ENCODE data around the gene SH3D19. TPM values are rescaled to one million over a fixed set of nuclear protein-coding genes. Genes with fewer than 3 reads are reported as not detected.

The SH3D19 gene
- total RNA-seq, 4 donors from 2014 or later: 117 to 201 (median 130) TPM

GRCh38 chr4:151163855-151164254 is 161.6 kb downstream of the SH3D19 start:
- Histone ChIP-seq H3K27me3 (no peaks in the 10 kb centered on the region), H3K9me3 (no peaks in the 10 kb centered on the region), H3K4me3 (no peak overlapping the region), H3K36me3 (peaks cover 0 to 14% (median 0%) of the 10 kb centered on the region in 4 donors), H3K27ac (no peak overlapping the region), H3K4me1 (peaks cover 0 to 5% (median 0%) of the 10 kb centered on the region in 4 donors)
- in situ Hi-C loops (cut with MboI; ENCODE audit: low pct_ligation_motif_present in 1 of 4, low pct_unique_long_range_greater_than_20kb in 1 of 4, low sequenced_read_pairs in 3 of 4) (no loop called here), intact Hi-C loops (cut with DNase I; ENCODE audit: low total_unique reads) (no loop called here)
- no peak for DNase-seq
- TF ChIP-seq EP300 (IDR thresholded peaks at IDR 0.05; ENCODE audit: low read depth): no peak
- TF ChIP-seq POLR2AphosphoS5 (IDR thresholded peaks at IDR 0.05): no peak
- no peak for TF ChIP-seq POLR2A (IDR thresholded peaks at IDR 0.05)
- TF ChIP-seq, protein P1, sequence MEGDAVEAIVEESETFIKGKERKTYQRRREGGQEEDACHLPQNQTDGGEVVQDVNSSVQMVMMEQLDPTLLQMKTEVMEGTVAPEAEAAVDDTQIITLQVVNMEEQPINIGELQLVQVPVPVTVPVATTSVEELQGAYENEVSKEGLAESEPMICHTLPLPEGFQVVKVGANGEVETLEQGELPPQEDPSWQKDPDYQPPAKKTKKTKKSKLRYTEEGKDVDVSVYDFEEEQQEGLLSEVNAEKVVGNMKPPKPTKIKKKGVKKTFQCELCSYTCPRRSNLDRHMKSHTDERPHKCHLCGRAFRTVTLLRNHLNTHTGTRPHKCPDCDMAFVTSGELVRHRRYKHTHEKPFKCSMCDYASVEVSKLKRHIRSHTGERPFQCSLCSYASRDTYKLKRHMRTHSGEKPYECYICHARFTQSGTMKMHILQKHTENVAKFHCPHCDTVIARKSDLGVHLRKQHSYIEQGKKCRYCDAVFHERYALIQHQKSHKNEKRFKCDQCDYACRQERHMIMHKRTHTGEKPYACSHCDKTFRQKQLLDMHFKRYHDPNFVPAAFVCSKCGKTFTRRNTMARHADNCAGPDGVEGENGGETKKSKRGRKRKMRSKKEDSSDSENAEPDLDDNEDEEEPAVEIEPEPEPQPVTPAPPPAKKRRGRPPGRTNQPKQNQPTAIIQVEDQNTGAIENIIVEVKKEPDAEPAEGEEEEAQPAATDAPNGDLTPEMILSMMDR (IDR thresholded peaks at IDR 0.05): no peak
- 94 to 100% methylated on average over 1 of the region's 1 CpG for WGBS, 2 donors (ENCODE audit: low coverage in 1 of 2)

GRCh38 chr4:151158979-151159378 is 166.4 kb downstream of the SH3D19 start:
- Histone ChIP-seq H3K4me1 (no peaks in the 10 kb centered on the region), H3K36me3 (peaks cover 0 to 12% (median 2%) of the 10 kb centered on the region in 4 donors), H3K4me3 (no peak overlapping the region), H3K27me3 (no peaks in the 10 kb centered on the region), H3K9me3 (no peaks in the 10 kb centered on the region), H3K27ac (no peak overlapping the region)
- in situ Hi-C loops (cut with MboI; ENCODE audit: low pct_ligation_motif_present in 1 of 4, low pct_unique_long_range_greater_than_20kb in 1 of 4, low sequenced_read_pairs in 3 of 4) (no loop called here), intact Hi-C loops (cut with DNase I; ENCODE audit: low total_unique reads) (no loop called here)
- 89 to 92% methylated on average over 1 of the region's 1 CpG for WGBS, 2 donors (ENCODE audit: low coverage in 1 of 2)
- TF ChIP-seq, protein P1 (IDR thresholded peaks at IDR 0.05): no peak
- TF ChIP-seq POLR2AphosphoS5 (IDR thresholded peaks at IDR 0.05) (no peak), POLR2A (IDR thresholded peaks at IDR 0.05) (no peak), EP300 (IDR thresholded peaks at IDR 0.05; ENCODE audit: low read depth) (no peak)
- no peak for DNase-seq

GRCh38 chr4:151157543-151157942 is 167.9 kb downstream of the SH3D19 start:
- peaks cover 0 to 10% (median 2%) of the 10 kb centered on the region in 4 donors for H3K36me3 ChIP-seq
- no peak for TF ChIP-seq EP300 (IDR thresholded peaks at IDR 0.05; ENCODE audit: low read depth)
- TF ChIP-seq POLR2A (IDR thresholded peaks at IDR 0.05): no peak
- TF ChIP-seq, protein P1 (IDR thresholded peaks at IDR 0.05): no peak
- TF ChIP-seq POLR2AphosphoS5 (IDR thresholded peaks at IDR 0.05): no peak
- in situ Hi-C loops (cut with MboI; ENCODE audit: low pct_ligation_motif_present in 1 of 4, low pct_unique_long_range_greater_than_20kb in 1 of 4, low sequenced_read_pairs in 3 of 4) (no loop called here), intact Hi-C loops (cut with DNase I; ENCODE audit: low total_unique reads) (no loop called here)
- no peaks in the 10 kb centered on the region for H3K27me3 ChIP-seq
- no peak overlapping the region for H3K27ac ChIP-seq
- H3K4me3 ChIP-seq: no peak overlapping the region
- H3K9me3 ChIP-seq: no peaks in the 10 kb centered on the region
- 94 to 95% methylated on average over 2 of the region's 2 CpGs for WGBS, 2 donors (ENCODE audit: low coverage in 1 of 2)
- peaks cover 0 to 6% (median 0%) of the 10 kb centered on the region in 4 donors for H3K4me1 ChIP-seq
- no peak for DNase-seq

GRCh38 chr4:151153585-151153984 is 171.8 kb downstream of the SH3D19 start:
- intact Hi-C loops (cut with DNase I; ENCODE audit: low total_unique reads) (no loop called here), in situ Hi-C loops (cut with MboI; ENCODE audit: low pct_ligation_motif_present in 1 of 4, low pct_unique_long_range_greater_than_20kb in 1 of 4, low sequenced_read_pairs in 3 of 4) (no loop called here)
- 76 to 82% methylated on average over 2 of the region's 2 CpGs for WGBS, 2 donors (ENCODE audit: low coverage in 1 of 2)
- no peak for DNase-seq
- no peaks in the 10 kb centered on the region for H3K9me3 ChIP-seq
- H3K4me3 ChIP-seq: no peak overlapping the region
- peak overlapping the region in 2 of 4 donors; percentile 43 to 47 for H3K27ac ChIP-seq
- TF ChIP-seq EP300 (IDR thresholded peaks at IDR 0.05; ENCODE audit: low read depth) (no peak), POLR2AphosphoS5 (IDR thresholded peaks at IDR 0.05) (peak in 1 of 3 donors; percentile 24), POLR2A (IDR thresholded peaks at IDR 0.05) (no peak)
- H3K4me1 ChIP-seq: peaks cover 0 to 6% (median 0%) of the 10 kb centered on the region in 4 donors
- peaks cover 0 to 5% (median 0%) of the 10 kb centered on the region in 4 donors for H3K36me3 ChIP-seq
- no peaks in the 10 kb centered on the region for H3K27me3 ChIP-seq

DNA sequence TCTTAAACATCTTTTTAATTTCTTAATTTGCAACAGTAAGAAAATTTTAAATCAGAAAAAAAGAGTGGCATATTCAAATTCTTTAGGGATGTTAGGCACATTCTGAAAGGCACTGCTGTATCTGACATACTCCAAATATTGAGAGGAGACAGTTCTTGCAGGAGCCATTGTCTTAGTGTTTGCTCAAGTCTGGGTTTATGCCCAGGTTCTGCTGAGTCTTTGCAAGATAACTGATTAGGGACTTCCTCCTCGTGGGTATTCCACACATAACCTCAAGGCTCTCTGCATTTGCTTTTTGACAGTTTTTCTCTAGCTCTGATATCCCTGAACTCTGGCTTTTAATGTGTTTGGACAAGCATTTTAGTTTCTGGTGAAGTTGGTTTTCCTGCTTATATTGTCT is 173.4 kb downstream of the SH3D19 start:
- Histone ChIP-seq H3K4me1 (peaks cover 0 to 6% (median 0%) of the 10 kb centered on the region in 4 donors), H3K27ac (no peak overlapping the region), H3K27me3 (no peaks in the 10 kb centered on the region), H3K9me3 (no peaks in the 10 kb centered on the region), H3K36me3 (peaks cover 0 to 11% (median 4%) of the 10 kb centered on the region in 4 donors), H3K4me3 (no peak overlapping the region)
- 4 to 29% methylated on average over 1 of the region's 1 CpG for WGBS, 2 donors (ENCODE audit: low coverage in 1 of 2)
- TF ChIP-seq POLR2A (IDR thresholded peaks at IDR 0.05) (no peak), EP300 (IDR thresholded peaks at IDR 0.05; ENCODE audit: low read depth) (no peak), POLR2AphosphoS5 (IDR thresholded peaks at IDR 0.05) (no peak)
- TF ChIP-seq, protein P1 (IDR thresholded peaks at IDR 0.05): no peak
- DNase-seq: no peak
- in situ Hi-C loops (cut with MboI; ENCODE audit: low pct_ligation_motif_present in 1 of 4, low pct_unique_long_range_greater_than_20kb in 1 of 4, low sequenced_read_pairs in 3 of 4): no loop called here
- intact Hi-C loops (cut with DNase I; ENCODE audit: low total_unique reads): no loop called here

Data from transverse colon (tissue), 4 donors.